ENCODE results near the gene MOCS3.

MOCS3 gene

DNA sequence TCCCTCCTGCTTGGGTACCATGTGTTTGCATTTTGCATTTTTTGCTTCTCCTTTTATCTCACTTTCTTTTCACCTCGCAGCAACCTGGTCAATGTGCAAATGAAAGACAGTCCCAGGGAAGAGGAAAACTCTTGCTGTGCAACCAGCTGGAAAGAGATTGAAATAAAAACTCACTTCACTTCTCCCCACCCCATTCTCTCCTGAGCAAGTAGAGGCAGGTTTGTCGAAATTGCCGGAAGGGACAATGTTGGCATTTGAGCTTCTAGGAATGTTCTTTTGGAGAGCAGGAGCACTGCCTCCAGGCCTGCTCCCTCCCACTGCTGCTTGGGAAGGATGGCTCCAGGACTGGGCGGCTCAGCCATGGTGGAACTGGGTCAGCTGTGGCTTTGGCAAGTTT, 33.7 kb downstream of the MOCS3 start:
- Histone ChIP-seq H3K79me2 (ENCODE audit: insufficient read depth, low read length) (no peaks in the 10 kb centered on the region), H4K20me1 (ENCODE audit: insufficient read depth, low read length) (0 out of 2 replicates have a peak, but pooled peaks cover 2% of the 10 kb centered on the region), H3K4me3 (ENCODE audit: low read depth in 1 of 2, low read length in 2 of 2) (no peak overlapping the region), H3K27me3 (ENCODE audit: insufficient read depth, low read length, poor library complexity) (peaks cover 5% of the 10 kb centered on the region), H3K4me2 (ENCODE audit: insufficient read depth, low read length) (no peak overlapping the region), H3K36me3 (ENCODE audit: insufficient read depth, low read length) (no peaks in the 10 kb centered on the region), H2AFZ (ENCODE audit: low read depth, low read length) (no peak overlapping the region), H3K4me1 (ENCODE audit: insufficient read depth, low read length) (no peaks in the 10 kb centered on the region), H3K9ac (ENCODE audit: low read depth, low read length) (no peak overlapping the region), H3K27ac (ENCODE audit: low read length) (no peak overlapping the region), H3K9me3 (ENCODE audit: insufficient read depth, low read length, severe bottlenecking) (no peaks in the 10 kb centered on the region)
- ATAC-seq (ENCODE audit: insufficient read depth, low read depth) (no peak), DNase-seq (no peak)
- TF ChIP-seq EZH2 (IDR thresholded peaks at IDR 0.05; ENCODE audit: borderline replicate concordance, low read depth, low read length, severe bottlenecking): no peak
- TF ChIP-seq, protein P1, sequence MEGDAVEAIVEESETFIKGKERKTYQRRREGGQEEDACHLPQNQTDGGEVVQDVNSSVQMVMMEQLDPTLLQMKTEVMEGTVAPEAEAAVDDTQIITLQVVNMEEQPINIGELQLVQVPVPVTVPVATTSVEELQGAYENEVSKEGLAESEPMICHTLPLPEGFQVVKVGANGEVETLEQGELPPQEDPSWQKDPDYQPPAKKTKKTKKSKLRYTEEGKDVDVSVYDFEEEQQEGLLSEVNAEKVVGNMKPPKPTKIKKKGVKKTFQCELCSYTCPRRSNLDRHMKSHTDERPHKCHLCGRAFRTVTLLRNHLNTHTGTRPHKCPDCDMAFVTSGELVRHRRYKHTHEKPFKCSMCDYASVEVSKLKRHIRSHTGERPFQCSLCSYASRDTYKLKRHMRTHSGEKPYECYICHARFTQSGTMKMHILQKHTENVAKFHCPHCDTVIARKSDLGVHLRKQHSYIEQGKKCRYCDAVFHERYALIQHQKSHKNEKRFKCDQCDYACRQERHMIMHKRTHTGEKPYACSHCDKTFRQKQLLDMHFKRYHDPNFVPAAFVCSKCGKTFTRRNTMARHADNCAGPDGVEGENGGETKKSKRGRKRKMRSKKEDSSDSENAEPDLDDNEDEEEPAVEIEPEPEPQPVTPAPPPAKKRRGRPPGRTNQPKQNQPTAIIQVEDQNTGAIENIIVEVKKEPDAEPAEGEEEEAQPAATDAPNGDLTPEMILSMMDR (IDR thresholded peaks at IDR 0.05; ENCODE audit: borderline replicate concordance, extremely low read depth, low read length, poor library complexity, severe bottlenecking): no peak

DNA sequence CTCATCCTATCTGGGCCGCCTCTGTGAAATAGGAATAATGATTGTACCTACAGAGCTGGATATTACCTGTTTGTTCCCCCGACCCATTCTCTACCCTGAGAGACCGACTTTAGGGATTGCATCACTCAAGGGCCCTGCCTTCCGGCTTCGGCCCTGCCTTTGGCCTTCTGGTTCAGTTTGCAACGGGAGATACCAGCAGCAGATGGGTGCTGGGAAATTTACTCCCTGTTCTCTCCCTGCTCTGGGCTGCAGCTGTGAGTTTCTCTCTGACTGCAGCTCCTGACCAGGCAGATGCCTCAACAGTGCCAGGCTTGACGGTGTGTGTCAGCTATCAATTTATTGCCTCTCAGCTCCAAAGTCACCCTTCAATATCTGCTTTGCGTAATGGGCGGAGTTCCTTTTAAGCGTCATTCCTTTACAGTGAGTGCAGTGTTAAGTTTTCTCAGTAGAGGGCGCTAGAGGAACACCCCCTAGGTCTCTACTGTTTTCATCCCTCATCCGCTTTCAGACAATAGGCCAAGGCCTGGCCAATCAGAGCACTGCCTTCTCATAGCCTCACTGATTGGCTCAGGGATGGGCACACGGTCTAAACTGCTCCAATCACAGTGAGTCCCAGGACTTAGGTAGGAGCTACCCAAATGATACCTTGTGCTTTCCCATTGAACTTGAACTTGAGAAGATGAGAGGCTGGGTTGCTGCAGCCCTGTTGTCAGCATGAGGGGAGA, 34.3 kb downstream of the MOCS3 start:
- Histone ChIP-seq H3K79me2 (ENCODE audit: insufficient read depth, low read length) (no peaks in the 10 kb centered on the region), H3K9ac (ENCODE audit: low read depth, low read length) (no peak overlapping the region), H3K4me1 (ENCODE audit: insufficient read depth, low read length) (no peaks in the 10 kb centered on the region), H3K36me3 (ENCODE audit: insufficient read depth, low read length) (no peaks in the 10 kb centered on the region), H2AFZ (ENCODE audit: low read depth, low read length) (no peak overlapping the region), H3K27ac (ENCODE audit: low read length) (no peak overlapping the region), H3K4me3 (ENCODE audit: low read depth in 1 of 2, low read length in 2 of 2) (no peak overlapping the region), H4K20me1 (ENCODE audit: insufficient read depth, low read length) (0 out of 2 replicates have a peak, but pooled peaks cover 2% of the 10 kb centered on the region), H3K27me3 (ENCODE audit: insufficient read depth, low read length, poor library complexity) (peaks cover 9% of the 10 kb centered on the region), H3K4me2 (ENCODE audit: insufficient read depth, low read length) (no peak overlapping the region), H3K9me3 (ENCODE audit: insufficient read depth, low read length, severe bottlenecking) (no peaks in the 10 kb centered on the region)
- ATAC-seq (ENCODE audit: insufficient read depth, low read depth) (peak; percentile 86), DNase-seq (peak; percentile 53)
- TF ChIP-seq EZH2 (IDR thresholded peaks at IDR 0.05; ENCODE audit: borderline replicate concordance, low read depth, low read length, severe bottlenecking): no peak
- TF ChIP-seq, protein P1 (IDR thresholded peaks at IDR 0.05; ENCODE audit: borderline replicate concordance, extremely low read depth, low read length, poor library complexity, severe bottlenecking): peak; percentile 81

DNA sequence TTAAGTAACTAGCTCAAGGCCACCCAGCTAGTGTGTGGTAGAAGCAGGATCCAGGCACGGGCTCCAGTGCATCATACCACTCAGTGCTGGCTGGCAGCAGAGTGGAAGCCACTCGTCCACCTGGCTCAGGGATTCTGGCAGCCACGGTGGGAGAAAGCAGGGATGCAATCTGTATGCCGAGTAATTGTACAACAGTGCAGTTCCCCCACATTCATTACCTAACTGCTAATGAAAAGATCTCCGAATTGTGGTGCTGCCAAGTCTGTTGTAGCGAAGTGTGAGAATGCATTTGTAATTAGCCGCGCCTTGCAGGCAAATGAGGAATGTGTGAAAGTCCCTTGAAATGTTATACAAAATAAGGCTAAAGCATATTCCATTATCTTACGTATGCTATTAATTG, 35.3 kb downstream of the MOCS3 start:
- Histone ChIP-seq H3K4me3 (ENCODE audit: low read depth in 1 of 2, low read length in 2 of 2) (no peak overlapping the region), H3K9ac (ENCODE audit: low read depth, low read length) (no peak overlapping the region), H3K27ac (ENCODE audit: low read length) (no peak overlapping the region), H3K4me1 (ENCODE audit: insufficient read depth, low read length) (no peaks in the 10 kb centered on the region), H3K36me3 (ENCODE audit: insufficient read depth, low read length) (no peaks in the 10 kb centered on the region), H3K79me2 (ENCODE audit: insufficient read depth, low read length) (no peaks in the 10 kb centered on the region), H3K9me3 (ENCODE audit: insufficient read depth, low read length, severe bottlenecking) (no peaks in the 10 kb centered on the region), H3K4me2 (ENCODE audit: insufficient read depth, low read length) (no peak overlapping the region), H4K20me1 (ENCODE audit: insufficient read depth, low read length) (0 out of 2 replicates have a peak, but pooled peaks cover 2% of the 10 kb centered on the region), H3K27me3 (ENCODE audit: insufficient read depth, low read length, poor library complexity) (peaks cover 12% of the 10 kb centered on the region), H2AFZ (ENCODE audit: low read depth, low read length) (no peak overlapping the region)
- DNase-seq: no peak
- TF ChIP-seq, protein P1 (IDR thresholded peaks at IDR 0.05; ENCODE audit: borderline replicate concordance, extremely low read depth, low read length, poor library complexity, severe bottlenecking): no peak
- no peak for TF ChIP-seq EZH2 (IDR thresholded peaks at IDR 0.05; ENCODE audit: borderline replicate concordance, low read depth, low read length, severe bottlenecking)
- no peak for ATAC-seq (ENCODE audit: insufficient read depth, low read depth)

Measured in DND-41 (cell line).